Fibroblast of lung (primary cell): Measurements from ENCODE around the gene MRPL14. TPM values are rescaled to one million over a fixed set of nuclear protein-coding genes. Genes with fewer than 3 reads are reported as not detected.

Experiments
- DNase-seq, 2 donors: peaks; one replicate each; pipeline versions ENCODE4 v3.0.0 to v3.0.0-alpha.2; 2010; ENCODE audit warnings: low read depth in 2 of 2
- H2AFZ ChIP-seq: 2 replicates; pipeline ENCODE4 v1.5.1; 2012; ENCODE audit warnings: low read length, control low read depth, inconsistent platforms
- H3K27ac ChIP-seq: 2 replicates; pipeline ENCODE4 v1.5.1; 2011; ENCODE audit warnings: low read length, control low read depth; ENCODE audit not compliant: insufficient read depth
- H3K27me3 ChIP-seq: 2 replicates; pipeline ENCODE4 v1.5.1; 2011; ENCODE audit warnings: mild to moderate bottlenecking, low read length; ENCODE audit not compliant: control insufficient read depth, insufficient read depth
- H3K36me3 ChIP-seq: 2 replicates; pipeline ENCODE4 v1.5.1; 2011; ENCODE audit warnings: low read length; ENCODE audit not compliant: control insufficient read depth, insufficient read depth
- H3K4me1 ChIP-seq: 2 replicates; pipeline ENCODE4 v1.5.1; 2011; ENCODE audit warnings: low read length; ENCODE audit not compliant: control insufficient read depth, insufficient read depth; ENCODE audit errors: extremely low read depth
- H3K4me2 ChIP-seq: 2 replicates; pipeline ENCODE4 v1.5.1; 2011; ENCODE audit warnings: low read length, control low read depth; ENCODE audit not compliant: insufficient read depth; ENCODE audit errors: extremely low read depth
- H3K4me3 ChIP-seq, 4 experiments: fragments of 200-600 bp in 1 of 4; sonication (generic) in 1 of 4; replicated peaks in 1 of 4; 2 replicates each; pipeline ENCODE4 v1.5.1; 2011 to 2016; ENCODE audit warnings: low read length in 4 of 4, low read depth in 3 of 4, mild to moderate bottlenecking in 3 of 4, control low read depth in 2 of 4, inconsistent platforms in 1 of 4, mixed read lengths in 1 of 4; ENCODE audit not compliant: insufficient read depth in 1 of 4; ENCODE audit errors: control extremely low read depth in 1 of 4
- H3K79me2 ChIP-seq: 2 replicates; pipeline ENCODE4 v1.5.1; 2012; ENCODE audit warnings: mild to moderate bottlenecking, low read length, inconsistent platforms; ENCODE audit not compliant: control insufficient read depth, insufficient read depth
- H3K9ac ChIP-seq: 2 replicates; pipeline ENCODE4 v1.5.1; 2011; ENCODE audit warnings: mild to moderate bottlenecking, low read length, control low read depth; ENCODE audit not compliant: insufficient read depth
- H3K9me3 ChIP-seq: 2 replicates; pipeline ENCODE4 v1.5.1; 2012; ENCODE audit warnings: low read depth, low read length; ENCODE audit not compliant: control insufficient read depth, insufficient read depth
- H4K20me1 ChIP-seq: 2 replicates; pipeline ENCODE4 v1.5.1; 2011; ENCODE audit warnings: low read length; ENCODE audit not compliant: control insufficient read depth, insufficient read depth; ENCODE audit errors: extremely low read depth
- EZH2 ChIP-seq: IDR thresholded peaks from 2 replicates; pipeline ENCODE4 v1.5.1; 2012; ENCODE audit warnings: low read length, control low read depth, mild to moderate bottlenecking; ENCODE audit errors: missing control alignments
- polyA plus RNA-seq, 2 donors: library from polyadenylated mRNA; depleted of rRNA in 1 of 2; stranded (reverse) in 1 of 2; unstranded in 1 of 2; fragments of >200 nt; gene quantifications; 2 replicates each; pipeline ENCODE4 v1.2.1, GENCODE V29; 2011 to 2012; ENCODE audit warnings: missing spikeins in 1 of 2
- total RNA-seq: library from RNA; depleted of rRNA; stranded (reverse); fragments of >200 nt; gene quantifications from 2 replicates; pipeline ENCODE4 v1.2.1, GENCODE V29; 2014
- TF ChIP-seq, protein P1 (sequence below), 2 donors: IDR thresholded peaks in 1 of 2; conservative IDR thresholded peaks in 1 of 2; 1 replicate in 1 of 2; 2 replicates in 1 of 2; pipeline ENCODE4 v1.5.1; 2011 to 2012; ENCODE audit warnings: low read length in 2 of 2, control low read depth in 1 of 2, inconsistent platforms in 1 of 2, low read depth in 1 of 2, mild to moderate bottlenecking in 1 of 2

MRPL14 gene
- total and polyA plus RNA-seq, 2 donors (not counting 1 experiment from before 2014, with no cell fraction given), result 36.2 to 60.6 TPM

DNA sequence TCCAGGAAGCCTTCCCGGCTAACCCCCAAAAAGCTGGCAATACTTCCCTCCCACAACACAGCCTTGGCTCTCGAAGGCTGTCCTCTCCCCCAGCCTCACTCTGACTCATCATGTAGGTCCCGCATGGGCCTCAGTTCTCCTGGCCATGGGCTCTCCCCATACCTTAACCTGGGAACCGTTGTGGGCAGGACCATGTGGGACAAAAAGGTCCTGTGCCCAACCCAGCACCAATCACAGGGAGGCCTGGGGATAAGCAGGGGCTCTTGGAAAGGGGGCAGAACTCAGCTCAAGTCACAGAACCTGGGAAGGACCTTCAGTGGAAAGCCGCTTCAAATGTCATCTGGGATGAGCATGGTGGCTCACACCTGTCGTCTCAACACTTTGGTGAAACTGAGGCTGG lies 45.5 kb downstream of the MRPL14 start:
- Histone ChIP-seq H2AFZ (no peak overlapping the region), H3K27me3 (no peaks in the 10 kb centered on the region), H3K4me1 (peaks cover 2% of the 10 kb centered on the region), H3K27ac (no peak overlapping the region), H3K79me2 (no peaks in the 10 kb centered on the region), H4K20me1 (no peaks in the 10 kb centered on the region), H3K36me3 (no peaks in the 10 kb centered on the region), H3K9me3 (no peaks in the 10 kb centered on the region), H3K9ac (no peak overlapping the region), H3K4me3 (no peak overlapping the region), H3K4me2 (no peak overlapping the region)
- no peak for DNase-seq
- no peak for TF ChIP-seq EZH2
- TF ChIP-seq, protein P1, sequence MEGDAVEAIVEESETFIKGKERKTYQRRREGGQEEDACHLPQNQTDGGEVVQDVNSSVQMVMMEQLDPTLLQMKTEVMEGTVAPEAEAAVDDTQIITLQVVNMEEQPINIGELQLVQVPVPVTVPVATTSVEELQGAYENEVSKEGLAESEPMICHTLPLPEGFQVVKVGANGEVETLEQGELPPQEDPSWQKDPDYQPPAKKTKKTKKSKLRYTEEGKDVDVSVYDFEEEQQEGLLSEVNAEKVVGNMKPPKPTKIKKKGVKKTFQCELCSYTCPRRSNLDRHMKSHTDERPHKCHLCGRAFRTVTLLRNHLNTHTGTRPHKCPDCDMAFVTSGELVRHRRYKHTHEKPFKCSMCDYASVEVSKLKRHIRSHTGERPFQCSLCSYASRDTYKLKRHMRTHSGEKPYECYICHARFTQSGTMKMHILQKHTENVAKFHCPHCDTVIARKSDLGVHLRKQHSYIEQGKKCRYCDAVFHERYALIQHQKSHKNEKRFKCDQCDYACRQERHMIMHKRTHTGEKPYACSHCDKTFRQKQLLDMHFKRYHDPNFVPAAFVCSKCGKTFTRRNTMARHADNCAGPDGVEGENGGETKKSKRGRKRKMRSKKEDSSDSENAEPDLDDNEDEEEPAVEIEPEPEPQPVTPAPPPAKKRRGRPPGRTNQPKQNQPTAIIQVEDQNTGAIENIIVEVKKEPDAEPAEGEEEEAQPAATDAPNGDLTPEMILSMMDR (conservative IDR thresholded peaks at IDR 0.05 in 1 of 2, IDR thresholded peaks at IDR 0.05 in 1 of 2; ENCODE audit: low read depth in 1 of 2, low read length in 2 of 2), result no peak

DNA sequence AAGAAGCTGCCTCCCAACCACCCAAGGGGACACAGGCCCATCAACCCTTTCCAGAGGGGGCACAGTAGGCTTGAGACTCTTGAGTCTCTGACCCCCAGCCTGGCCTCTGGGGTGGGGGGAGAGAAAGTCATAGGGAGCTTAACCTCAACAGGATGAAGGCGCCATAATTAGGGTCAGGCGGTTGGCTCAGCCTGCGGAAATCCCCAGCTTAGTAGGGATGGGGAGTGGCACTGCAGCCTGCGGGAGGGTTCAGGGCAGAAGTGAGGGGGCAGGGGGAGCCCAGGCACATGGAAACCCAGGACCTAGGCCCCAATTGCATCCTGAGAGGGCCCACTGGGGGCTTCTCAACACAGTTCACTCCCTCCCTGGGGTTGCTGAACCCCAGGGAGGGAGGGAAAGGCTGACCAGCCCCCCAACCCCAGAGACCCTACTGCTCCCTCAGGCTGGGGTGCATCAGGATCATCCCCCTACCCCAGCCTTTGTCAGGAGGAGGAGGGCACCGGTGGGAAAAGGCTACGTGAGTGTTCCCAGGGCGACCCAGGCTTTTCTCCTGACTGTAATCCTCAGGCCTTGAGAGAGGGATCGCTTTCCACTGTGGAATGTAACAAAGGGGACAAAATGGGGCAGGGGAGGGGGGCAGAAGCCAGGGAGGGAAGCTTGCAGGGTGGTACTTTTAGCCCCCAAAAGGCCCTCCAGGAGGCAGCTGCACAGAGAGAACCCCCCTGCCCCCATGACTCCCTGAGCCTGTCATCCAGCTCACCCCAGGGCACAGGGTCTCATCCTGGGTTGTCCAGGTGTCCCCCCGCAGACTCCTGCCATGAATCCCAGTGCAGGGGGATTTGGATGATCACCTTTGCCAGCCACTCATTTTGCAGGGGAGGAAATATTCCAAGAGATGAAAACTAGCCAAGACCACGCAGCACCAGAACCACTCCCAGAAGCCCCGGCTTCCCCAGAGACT lies 46.4 kb downstream of the MRPL14 start:
- no peak overlapping the region for H3K27ac ChIP-seq
- no peaks in the 10 kb centered on the region for H4K20me1 ChIP-seq
- no peaks in the 10 kb centered on the region for H3K9me3 ChIP-seq
- no peaks in the 10 kb centered on the region for H3K79me2 ChIP-seq
- DNase-seq, result no peak
- no peak overlapping the region for H3K4me3 ChIP-seq
- peaks cover 5% of the 10 kb centered on the region for H3K4me1 ChIP-seq
- H2AFZ ChIP-seq, result no peak overlapping the region
- no peaks in the 10 kb centered on the region for H3K27me3 ChIP-seq
- no peak for TF ChIP-seq EZH2
- TF ChIP-seq, protein P1 (conservative IDR thresholded peaks at IDR 0.05 in 1 of 2, IDR thresholded peaks at IDR 0.05 in 1 of 2; ENCODE audit: low read depth in 1 of 2, low read length in 2 of 2), result no peak
- H3K36me3 ChIP-seq, result no peaks in the 10 kb centered on the region
- no peak overlapping the region for H3K4me2 ChIP-seq
- no peak overlapping the region for H3K9ac ChIP-seq

DNA sequence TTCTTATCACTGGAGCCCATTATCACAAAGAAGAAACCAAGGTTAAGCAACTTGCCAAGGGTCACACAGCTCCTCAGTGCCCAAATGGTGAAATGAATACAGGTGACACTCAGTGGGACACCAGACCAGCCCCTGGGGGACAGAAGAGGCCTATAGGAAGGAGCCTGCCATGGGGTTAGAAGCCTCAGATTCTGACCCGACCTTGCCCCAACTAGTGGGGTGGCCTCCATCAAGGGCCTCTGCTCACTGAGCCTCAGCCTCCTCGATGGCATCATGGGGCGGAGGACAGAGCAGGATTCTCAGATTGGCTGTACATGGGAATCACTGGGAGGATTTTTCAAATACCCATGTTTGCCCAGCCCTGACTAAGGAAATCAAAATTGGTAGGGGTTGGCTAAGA lies 47.6 kb downstream of the MRPL14 start:
- Histone ChIP-seq H3K4me3 (no peak overlapping the region), H4K20me1 (no peaks in the 10 kb centered on the region), H3K9me3 (no peaks in the 10 kb centered on the region), H3K27ac (no peak overlapping the region), H2AFZ (no peak overlapping the region), H3K4me2 (no peak overlapping the region), H3K9ac (no peak overlapping the region), H3K79me2 (no peaks in the 10 kb centered on the region), H3K36me3 (no peaks in the 10 kb centered on the region), H3K27me3 (no peaks in the 10 kb centered on the region), H3K4me1 (peaks cover 11% of the 10 kb centered on the region)
- no peak for TF ChIP-seq EZH2
- TF ChIP-seq, protein P1 (conservative IDR thresholded peaks at IDR 0.05 in 1 of 2, IDR thresholded peaks at IDR 0.05 in 1 of 2; ENCODE audit: low read depth in 1 of 2, low read length in 2 of 2), result no peak
- no peak for DNase-seq
